Left cardiac atrium (tissue), 4 donors: ENCODE measurements around the gene SAFB. TPM values are rescaled to one million over a fixed set of nuclear protein-coding genes. Genes with fewer than 3 reads are reported as not detected.
A peak's percentile ranks its signal among the peaks of the same experiment; 100 is the strongest.

Experiments used
- ATAC-seq, 2 donors: fragments of 200-7000 bp; cut with Tn5 transposase; one replicate each; pipeline ENCODE4 v1.9.1; 2020; ENCODE audit warnings: mild to moderate bottlenecking in 2 of 2, moderate library complexity in 2 of 2
- DNase-seq: peaks from one replicate; pipeline ENCODE4 v3.0.0-alpha.2; 2020
- intact Hi-C, 2 donors: fragments of 100-400 bp; cut with DNase I; formaldehyde crosslinking; loops; one replicate each; pipeline versions ENCODE4 v1.14.1 to v1.15.1; 2022 to 2023
- total RNA-seq, 2 donors: library from RNA; stranded (reverse); fragmentation: NEBNext Ultra II Directional; extraction: Animal tissue kit (Norgen Biotek cat#: 25700); gene quantifications; one replicate each; pipeline ENCODE4 v1.2.1, GENCODE V29; 2021
- donor health status: DM: no; HTN: yes; CAD: no.
- donor health status: DM: no; HTN: yes; CAD: no; lungs with severe emphysema.
- donor health status: DM: yes; HTN: yes; CAD: no.
- donor health status: Dilated cardiomyopathy.

The SAFB gene
- total RNA-seq, 2 donors from 2014 or later: 51.7 to 63.2 TPM

DNA sequence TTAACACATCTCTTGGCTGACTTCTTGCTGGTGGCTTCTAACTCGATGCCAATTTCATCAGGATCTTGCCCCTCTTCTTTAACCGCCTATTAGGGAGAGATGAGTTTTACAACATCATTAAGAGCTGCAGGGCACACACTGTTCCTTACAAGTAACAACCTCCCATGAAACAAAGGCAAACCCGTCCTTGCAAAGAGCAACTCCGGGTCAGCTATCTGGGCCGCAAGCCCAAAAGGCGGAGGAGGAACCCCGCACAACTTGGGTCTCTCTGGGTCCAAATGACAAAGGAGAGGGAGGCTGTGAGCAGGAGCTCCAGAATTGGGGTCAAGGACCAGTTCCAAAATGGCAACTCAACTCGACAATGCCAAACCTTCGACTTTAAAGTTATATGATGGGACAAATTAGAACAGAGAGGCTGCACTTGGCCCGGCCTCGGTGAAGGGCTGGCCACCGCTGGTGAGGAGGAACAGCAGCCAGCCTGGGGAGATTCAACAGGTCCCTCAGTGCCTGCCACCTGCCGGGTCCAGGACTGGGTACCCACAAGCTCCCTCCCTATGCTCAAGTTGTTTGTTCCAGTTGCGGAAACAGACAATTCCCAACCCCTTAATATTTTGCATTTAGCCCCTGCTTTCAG lies 1.5 kb upstream of the SAFB start:
- ATAC-seq (no peak), DNase-seq (no peak)
- intact Hi-C loops: no loop called here

DNA sequence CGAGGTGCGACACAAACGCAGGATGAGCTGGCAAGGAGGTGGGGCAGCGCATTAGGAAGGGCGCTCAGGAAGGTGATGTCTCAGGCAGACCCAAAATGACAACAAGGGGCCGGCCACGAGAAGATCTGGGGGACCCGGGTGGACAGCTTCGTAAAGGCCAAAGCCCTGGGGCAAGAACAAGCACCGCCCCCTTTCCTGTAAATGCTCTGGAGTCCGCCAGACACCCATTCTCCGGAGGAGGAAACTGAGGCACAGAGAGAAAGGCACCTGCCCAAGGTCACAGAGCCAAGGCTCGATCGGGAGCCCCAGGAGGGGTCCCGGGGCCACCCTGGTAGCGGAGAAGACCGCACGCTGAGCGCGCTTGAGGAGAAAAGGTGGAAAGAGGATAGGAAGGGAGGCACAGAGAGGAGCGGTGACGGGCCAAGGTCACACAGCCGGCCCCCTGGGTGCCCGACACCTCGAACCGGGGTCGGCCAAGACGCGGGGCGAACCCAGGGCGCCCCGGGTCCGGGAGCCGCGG lies 878 bp upstream of the SAFB start:
- peak in 1 of 2 donors; percentile 0 for ATAC-seq

DNA sequence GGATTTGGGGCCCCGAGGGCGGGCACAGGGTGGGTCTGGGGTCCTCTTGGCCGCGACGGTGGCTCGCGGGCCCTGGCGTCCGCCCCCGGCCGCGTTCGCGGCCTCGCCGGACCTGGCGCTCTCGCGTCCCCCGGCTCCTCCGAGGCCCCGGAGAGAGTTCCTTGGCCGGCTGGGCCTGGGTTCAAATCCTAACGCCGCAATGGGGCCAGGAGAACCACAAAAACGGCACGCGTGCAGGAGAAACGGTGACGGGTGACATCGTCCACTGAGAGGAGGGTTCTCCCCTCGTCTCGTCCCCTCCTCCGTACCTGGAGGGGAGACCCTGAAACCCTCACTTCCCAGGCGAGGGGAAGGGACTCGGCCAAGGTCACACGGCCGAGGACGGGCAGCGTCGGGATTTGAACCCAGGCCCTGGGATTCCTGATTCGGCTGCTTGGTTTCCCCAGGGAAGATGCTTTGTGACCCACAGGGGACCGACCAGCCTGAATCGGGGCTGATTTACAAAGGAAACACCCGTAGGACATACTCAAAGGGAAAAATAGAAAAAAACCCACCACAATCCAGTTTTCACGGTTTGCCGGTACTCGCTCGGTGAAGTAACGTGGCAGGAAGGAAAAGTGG lies 624 bp downstream of the SAFB start:
- ATAC-seq: peak in 1 of 2 donors; percentile 24
- DNase-seq: peak; percentile 42
- intact Hi-C loops: no loop called here

More for the DNA sequence above, 878 bp upstream of the SAFB start:
- intact Hi-C loops: no loop called here
- DNase-seq: peak; percentile 46

DNA sequence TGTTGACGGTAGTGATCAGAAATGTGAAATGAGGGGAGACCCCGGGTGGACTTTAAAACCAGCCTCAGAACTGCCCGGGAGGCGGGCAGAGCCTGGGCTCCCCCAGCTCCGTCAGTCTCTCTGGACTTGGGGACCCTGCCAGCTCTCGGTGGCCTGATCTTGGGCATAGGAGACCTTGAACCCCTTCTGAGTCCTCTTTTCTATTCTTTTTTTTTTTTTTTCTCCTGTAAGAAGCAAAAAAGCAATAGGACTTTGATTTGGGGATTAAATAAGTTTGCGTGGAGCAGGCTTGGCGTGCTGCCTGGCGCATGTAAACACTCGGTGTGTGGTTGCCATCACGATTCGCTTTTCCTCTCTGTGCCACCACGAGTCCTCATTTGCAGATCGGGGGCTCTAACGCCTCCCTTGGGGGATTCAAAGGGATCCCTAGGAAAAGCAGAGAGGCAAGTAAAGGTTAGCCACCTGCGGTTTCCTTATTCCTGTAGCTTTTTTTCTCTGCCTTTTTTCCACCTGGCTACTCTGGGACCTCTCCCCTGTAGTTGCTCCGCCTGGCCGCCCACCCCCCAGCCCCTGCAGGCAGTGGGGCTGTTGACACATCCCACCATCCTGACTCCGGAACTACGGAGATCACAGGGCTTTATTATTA lies 1.3 kb downstream of the SAFB start:
- ATAC-seq (no peak), DNase-seq (peak; percentile 39)
- intact Hi-C loops: no loop called here

DNA sequence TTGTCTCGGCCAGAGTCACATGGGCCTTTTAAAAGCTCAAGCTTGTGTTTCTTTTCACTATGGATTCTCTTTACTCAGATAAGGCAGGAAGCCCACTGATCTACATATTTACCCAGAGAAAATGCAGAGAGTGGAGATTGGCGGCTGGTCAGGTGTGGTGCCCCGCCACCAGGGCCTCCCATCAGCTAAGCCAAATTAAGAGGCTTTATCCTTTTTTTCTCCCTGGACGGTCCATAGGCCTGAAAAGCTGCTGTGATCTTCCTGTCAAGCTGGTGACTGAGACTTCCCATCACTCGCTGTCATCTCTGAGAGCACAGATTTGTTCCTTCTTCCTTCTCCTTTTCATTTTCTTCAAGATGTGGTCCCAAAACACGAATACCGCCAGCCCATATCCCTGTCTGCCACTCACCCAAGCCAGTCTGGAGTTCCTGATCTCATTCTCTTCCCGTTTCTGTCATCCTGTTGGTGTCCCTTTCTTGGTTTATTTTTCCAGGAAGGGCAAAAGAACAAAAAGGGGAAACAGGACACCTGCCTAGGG lies 1.9 kb downstream of the SAFB start:
- DNase-seq (no peak), ATAC-seq (no peak)
- intact Hi-C loops: no loop called here

DNA sequence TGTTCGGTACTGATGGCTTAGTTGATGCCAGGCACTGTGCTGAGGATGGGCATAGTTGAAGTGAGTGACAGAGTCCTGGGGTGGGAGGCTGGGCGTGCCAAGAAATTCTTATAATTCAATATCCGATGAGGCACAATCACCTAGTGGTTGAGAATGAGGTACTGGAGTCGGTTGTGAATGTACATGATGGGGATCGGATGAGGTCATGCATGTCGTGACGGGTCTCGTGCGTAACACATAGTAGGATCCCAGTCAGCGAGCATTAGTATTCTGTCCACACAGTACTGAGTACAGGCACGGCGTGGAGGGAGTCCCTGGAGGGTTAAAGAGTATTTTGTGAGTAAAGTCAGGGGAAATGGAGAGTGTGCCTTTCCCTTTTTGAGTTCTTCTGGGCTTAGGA lies 2.8 kb downstream of the SAFB start:
- no peak for ATAC-seq
- no peak for DNase-seq
- intact Hi-C loops: no loop called here

DNA sequence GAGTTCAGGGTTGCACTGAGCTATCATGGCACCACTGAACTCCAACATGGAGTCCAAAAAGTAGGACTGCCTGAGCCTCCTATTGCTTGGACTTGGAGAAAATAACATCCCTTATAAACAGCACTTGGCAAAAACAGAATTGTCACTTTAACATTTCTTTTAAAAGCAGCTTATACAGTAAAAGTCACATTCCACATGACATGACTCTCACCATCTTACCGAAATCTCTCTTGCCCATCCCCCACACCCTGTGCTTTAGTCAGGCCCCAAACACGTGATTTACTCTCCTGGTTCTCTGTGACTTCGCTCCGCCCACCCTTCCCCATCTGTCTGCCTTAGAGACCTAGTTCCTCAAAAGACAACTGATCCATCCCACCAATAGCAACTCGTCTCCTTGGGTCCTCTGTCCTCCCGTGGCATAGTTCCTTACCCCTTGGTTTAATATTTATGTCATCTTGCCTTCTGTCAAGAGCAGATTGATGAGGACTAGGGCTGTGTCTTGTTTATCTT lies 4.6 kb downstream of the SAFB start:
- intact Hi-C loops: no loop called here
- ATAC-seq (no peak), DNase-seq (peak; percentile 50)

DNA sequence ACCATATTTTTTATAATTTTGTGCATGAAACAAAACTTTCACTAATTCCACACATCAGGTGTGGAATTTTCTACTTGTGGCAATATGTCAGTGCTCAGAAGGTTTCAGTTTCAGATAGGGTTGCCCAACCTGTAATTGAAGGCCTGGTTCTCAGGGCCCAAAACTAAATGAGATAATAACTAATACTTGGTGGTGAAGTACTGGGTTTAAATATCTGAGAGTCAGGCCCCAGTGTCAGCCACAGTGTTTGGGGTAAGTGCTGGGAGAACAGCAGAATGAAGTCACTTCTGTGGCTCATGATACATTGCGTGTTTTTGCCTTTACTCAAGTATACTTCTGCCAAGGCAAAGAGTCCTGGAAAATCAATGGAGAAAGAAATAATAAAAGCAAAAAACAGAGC lies 5.6 kb downstream of the SAFB start:
- intact Hi-C loops: no loop called here
- DNase-seq (no peak), ATAC-seq (no peak)

DNA sequence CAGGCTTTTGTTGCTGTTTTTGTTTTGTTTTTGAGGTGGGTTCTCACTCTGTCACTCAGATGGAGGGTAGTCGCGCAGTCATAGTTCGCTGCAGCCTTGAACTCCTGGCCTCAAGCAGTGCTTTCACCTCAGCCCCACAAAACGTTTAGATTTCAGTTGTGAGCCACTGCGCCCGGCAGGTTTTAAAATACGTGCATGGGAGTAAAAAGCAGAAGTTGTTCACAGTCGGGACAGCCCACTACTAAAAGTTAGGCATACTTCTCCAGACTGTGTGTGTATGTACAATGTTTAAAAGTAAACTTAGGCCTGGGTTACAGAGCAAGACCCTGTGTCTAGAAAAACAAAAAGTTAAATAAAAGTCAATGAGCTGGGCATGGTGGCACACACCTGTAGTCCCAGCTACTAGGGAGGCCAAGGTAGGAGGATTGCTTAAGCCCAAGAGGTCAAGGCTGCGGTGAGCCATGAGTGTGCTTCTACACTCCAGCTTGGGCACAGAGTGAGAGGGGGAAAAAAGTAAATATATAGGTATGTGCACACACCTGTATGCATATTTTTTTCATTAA lies 6.1 kb downstream of the SAFB start:
- DNase-seq (no peak), ATAC-seq (no peak)
- intact Hi-C loops: no loop called here

DNA sequence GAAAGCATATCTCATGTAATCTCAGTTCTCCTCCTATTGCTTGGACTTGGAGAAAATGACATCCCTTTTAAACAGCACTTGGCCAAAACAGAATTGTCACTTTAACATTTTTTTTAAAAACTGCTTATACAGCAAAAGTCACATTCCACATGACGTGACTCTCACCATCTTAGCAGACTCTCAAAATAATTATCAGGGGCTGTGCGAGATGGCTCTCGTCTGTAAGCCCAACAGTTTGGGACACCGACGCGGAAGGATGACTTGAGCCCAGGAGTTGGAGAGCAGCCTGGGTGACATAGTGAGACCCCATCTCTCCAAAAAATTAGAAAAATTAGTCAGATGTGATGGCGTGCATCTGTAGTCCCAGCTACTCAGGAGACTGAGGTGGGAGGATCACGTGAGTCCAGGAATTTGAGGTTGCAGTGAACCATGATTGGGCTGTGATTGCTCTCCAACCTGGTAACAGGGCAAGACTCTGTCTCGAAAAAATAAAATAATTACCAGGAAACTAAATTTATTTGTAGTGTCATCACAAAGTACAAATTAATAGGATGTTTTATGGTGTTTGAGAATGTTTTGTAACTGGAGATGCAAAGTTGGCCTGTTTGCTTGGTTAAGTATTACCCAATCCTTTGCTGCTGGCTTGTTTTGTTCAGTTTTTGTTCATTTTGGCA lies 8.8 kb downstream of the SAFB start:
- ATAC-seq (peak; percentile 13 to 45), DNase-seq (no peak)
- intact Hi-C loops: no loop called here

DNA sequence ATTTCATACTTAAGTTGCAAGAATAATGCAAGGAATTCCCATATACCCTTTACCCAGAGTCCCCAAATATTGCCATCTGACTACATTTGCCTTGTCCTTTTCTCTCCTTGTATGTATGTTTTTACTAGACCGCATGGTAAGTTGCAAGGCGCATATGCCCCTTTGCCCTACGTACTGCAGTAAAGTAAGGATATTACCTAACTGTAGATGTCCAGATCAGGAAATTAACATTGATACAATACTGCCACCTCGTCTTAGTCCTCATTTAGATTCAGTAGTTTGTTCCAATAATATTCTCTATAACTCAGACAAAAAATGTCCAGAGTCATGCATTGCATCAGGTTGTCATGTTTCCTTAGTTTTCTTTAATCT lies 9.3 kb downstream of the SAFB start:
- ATAC-seq (no peak), DNase-seq (no peak)
- intact Hi-C loops: no loop called here

DNA sequence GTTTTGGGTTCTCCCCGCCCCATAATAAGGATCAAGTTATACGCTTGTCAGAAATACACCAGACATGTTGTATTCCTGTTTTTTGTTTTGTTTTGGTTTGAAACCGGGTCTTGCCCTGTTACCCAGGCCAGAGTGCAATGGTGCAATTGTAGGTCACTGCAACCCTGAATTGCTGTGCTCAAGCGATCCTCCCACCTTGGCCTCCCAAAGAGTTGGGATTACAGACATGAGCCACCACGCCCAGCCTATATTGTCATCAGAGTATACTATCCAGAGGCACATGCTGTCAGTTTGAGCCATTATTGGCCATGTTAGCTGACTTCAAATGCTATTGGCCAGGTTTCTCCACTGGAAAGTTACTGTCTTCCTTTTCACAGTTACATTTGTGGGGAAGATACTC lies 9.8 kb downstream of the SAFB start:
- DNase-seq (no peak), ATAC-seq (no peak)
- intact Hi-C loops: no loop called here

DNA sequence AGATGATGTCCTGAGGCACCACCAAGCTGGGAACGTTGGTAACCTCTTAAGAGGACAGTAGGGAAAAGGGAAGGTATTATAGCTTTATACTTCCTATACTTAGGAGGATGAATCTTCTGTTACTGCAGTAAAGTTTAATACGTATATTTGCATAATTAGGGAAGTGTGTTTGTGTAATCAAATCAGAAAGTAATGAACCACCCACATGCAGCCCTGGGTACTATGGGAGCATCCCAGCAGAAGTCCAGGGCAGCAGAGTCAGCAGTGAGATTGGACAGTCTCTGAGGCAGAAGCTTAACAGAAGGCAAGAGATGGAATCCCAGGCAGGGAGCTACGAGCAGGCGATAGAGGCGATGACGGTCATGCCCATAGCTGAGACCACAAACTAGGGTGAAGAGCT lies 12.5 kb downstream of the SAFB start:
- ATAC-seq: no peak
- DNase-seq: no peak
- intact Hi-C loops: no loop called here

DNA sequence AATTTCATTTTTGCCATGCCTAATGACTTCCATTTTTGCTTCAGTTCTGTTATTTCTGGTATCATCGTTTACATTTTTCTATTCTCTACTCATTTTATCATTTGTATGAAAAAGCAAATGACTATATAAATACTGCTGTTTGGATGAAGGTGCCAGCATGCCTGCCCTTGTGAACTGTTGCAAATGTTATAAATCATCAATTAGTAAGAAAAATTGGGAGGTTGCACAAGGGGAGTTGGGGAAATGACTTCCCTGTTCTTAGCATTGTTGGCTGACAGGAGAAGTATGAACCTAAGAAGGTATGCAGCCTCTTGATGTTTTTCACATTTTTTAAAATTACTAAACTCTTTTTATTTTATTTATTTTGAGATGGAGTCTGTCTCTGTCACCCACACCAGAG lies 15.1 kb downstream of the SAFB start:
- no peak for DNase-seq
- ATAC-seq: no peak
- intact Hi-C loops: no loop called here

DNA sequence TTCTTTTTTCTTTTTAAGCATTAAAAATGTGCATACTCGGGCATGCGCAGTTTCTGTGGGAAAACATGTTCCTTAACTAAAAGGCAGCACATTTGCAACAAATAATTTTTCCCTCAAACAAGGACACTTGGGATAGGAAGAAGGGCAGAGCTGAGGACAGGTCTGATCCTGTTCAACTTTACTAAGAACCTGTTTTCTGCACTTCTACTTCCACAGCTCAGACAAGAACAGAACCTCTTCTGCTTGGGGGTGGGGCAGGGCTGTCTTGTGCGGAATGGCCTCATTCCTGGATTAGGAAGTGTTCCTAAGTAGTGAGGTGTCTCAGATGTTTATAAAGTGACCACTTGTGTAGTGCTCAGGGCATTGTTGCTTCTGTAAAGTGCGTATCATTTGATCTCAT lies 18.3 kb downstream of the SAFB start:
- ATAC-seq (no peak), DNase-seq (no peak)
- intact Hi-C loops: no loop called here

DNA sequence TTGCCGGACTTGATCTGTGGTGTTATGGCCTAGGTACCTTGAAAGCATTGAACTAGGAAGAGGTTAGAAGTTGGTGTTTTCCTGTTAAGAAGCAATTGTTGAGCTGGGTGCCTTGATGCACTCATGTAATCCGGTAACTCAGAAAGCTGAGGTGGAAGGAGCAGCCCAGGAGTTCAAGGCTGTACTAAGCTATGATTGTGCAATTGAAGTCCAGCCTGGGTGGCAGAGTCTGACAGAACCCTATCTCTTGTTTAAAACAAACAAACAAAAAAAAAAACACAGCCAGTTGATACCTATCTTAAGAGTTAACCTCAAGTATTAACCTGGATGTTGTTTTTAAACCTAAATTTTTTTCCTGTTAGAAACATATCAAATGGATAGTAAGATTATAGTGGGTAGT lies 19.3 kb downstream of the SAFB start:
- ATAC-seq (peak in 1 of 2 donors; percentile 31), DNase-seq (no peak)
- intact Hi-C loops: no loop called here

DNA sequence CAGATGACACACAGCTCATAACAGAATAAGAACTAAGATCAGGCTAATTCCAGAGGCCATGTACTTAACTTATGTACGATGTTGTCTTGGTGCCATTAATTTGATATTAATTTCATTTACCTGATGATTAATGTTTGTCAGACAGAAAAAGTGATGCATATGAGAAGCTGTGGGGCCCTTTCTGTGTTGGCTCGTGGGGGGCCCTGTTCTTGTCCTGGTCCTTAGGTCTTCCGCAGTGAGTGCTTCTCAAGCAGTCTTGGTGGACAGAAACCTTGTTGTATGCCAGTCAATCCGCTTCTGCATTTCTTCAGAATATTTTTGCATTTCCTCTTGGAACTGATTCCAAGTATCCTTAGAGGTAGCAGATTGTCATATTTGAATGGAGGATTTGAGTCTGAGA lies 20.2 kb downstream of the SAFB start:
- intact Hi-C loops: no loop called here
- ATAC-seq (no peak), DNase-seq (no peak)

DNA sequence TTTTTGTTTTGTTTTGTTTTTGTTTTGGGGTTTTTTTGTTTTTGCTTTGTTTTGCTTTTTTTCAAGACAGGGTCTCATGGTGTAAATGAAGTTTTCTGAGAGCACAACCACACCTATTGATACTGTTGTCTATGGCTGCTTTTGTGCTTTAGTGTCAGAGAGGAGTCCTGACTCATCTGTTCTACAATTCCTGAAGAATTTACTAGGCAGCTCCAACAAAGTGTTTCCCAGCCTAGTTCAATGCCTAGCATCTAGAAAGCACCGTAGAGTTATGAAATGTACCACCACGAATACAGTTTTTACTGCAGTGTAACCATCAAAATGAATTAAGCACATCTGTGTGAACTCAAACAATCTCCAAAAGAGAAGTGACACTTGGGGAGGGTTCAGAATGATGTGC lies 21.2 kb downstream of the SAFB start:
- intact Hi-C loops: no loop called here
- DNase-seq: no peak

DNA sequence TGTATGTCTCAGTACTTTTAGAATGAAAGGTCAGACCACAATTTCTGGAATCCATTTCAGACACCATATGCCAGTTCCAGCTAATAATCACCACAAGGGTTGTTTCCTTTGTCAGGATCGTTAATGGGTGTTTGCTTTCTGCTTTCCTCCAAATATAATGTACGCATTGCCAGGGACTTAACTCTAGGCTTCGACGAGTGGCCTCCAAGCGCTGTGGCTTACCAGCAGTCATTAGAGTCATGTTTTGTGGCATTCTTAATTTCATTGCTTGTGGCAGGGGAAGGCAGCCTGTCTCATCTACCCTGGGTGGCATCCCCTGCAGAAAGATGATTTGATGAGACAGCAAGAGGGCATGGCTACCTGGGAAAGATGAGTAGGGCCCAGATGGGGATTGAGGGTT lies 22.5 kb downstream of the SAFB start:
- DNase-seq (no peak), ATAC-seq (no peak)
- intact Hi-C loops: no loop called here

More for the DNA sequence above, 21.2 kb downstream of the SAFB start:
- ATAC-seq: no peak
